Stimulated activated naive CD8-positive, alpha-beta T cell treated with anti-CD3 and anti-CD28 coated beads, Interleukin-15, Interleukin-2, amounts not matched to agents 100 U/mL and 50 U/mL, for 24 hours (primary cell): Measurements from ENCODE around the gene ETNK2.
A peak's percentile ranks its signal among the peaks of the same experiment; 100 is the strongest.
"Not testable (repeated sequence)": the region's sequence is repeated elsewhere in the genome, so short reads cannot be mapped to it uniquely, and the experiment has no call there.

Experiments used
- ATAC-seq: fragments of 150-1000 bp; cut with Tn5 transposase; one replicate; pipeline ENCODE4 v1.10.0; 2021
- DNase-seq: peaks from one replicate; pipeline ENCODE4 v3.0.0; 2021

The ETNK2 gene

GRCh38 chr1:204098683-204099082 is 53.2 kb downstream of the ETNK2 start:
- DNase-seq (no peak), ATAC-seq (no peak)

DNA sequence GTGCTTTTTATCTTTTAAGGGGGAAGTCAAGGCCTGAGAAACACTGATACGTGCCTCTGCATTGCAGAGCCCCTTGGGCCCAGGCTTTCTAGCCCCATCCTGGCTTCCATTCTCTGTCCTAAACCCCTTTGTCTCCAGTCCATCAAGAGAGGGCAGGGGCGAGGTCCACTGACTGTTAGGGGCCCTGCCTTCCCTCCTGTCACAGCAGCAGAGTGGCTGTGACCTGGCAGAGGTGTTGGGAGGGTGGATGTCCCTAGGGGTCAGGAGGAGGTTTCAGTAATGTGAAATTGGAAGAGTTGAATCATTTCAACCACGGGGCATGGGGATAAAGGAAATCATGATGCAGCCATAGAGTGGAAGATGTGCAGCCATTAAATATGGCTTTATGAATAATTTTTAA is 54.9 kb downstream of the ETNK2 start:
- no peak for DNase-seq
- ATAC-seq = peak; percentile 46

DNA sequence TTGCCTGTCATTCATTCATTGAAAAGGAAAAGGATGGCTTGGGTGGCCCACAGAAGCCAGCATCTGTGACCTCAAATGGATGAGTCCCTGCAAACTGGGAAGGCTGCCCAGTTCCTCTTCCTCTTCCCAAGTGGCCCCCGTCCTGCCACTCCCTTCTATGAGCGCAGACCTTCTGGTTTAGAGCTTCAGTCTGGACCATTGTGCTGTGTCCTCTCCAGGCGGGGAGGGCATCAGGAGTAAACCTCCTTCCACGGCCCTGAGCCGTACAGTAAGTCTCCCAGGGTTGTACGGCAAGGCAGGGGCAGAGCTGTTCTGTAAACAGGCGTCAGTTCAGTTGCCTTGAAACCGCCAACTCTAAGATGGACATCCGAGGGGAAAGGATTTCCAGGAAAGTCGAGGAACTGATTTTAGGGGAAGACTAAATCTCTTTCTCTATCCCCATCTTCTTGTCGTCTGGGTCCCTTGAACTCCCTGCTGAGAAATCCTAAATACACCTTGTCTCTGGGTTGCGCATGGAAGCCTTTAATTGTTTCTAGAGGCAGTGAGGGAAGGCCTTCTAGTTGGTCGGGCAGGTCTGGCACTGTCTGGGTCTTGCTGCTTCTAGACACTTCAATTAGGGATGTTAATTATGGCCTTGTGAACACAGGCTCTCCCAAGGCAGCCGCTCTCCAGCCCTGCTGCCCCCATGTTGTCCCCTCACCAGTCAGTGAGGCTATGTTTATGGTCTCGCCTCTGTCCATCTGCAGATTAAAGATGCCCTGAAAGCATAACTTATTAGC is 56.8 kb downstream of the ETNK2 start:
- no peak for DNase-seq

GRCh38 chr1:204094313-204094729 is 57.5 kb downstream of the ETNK2 start:
- ATAC-seq = no peak
- no peak for DNase-seq

More for the DNA sequence above, 56.8 kb downstream of the ETNK2 start:
- no peak for ATAC-seq

DNA sequence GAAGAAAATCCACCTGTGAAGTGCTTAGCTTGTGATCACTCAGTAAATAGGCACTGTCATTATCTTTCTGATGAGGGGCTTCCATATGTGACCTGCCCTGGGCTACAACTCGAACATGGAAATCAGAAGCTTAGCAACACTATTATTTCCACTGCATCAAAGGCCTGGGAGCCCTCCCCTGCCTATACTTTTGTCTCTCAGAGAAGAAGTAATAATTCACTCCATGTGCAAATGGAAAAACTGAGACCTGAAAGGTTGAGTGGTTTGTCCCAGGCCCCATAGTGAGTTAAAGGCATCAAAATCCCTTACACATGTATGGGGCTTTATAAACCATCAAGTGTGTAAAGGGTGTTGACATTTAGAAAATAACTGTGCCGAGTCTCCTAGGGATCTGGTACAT is 58.1 kb downstream of the ETNK2 start:
- no peak for DNase-seq
- ATAC-seq = peak; percentile 45

- ATAC-seq (no peak), DNase-seq (no peak)
These were observed 58.5 kb downstream of the ETNK2 start for GRCh38 chr1:204093421-204093717.

GRCh38 chr1:204092632-204093420 is 59.0 kb downstream of the ETNK2 start:
- no peak for ATAC-seq

GRCh38 chr1:204091787-204092312 is 60.0 kb downstream of the ETNK2 start:
- DNase-seq = no peak
- ATAC-seq = no peak

More at GRCh38 chr1:204092632-204093420, 59.0 kb downstream of the ETNK2 start:
- DNase-seq = no peak

DNA sequence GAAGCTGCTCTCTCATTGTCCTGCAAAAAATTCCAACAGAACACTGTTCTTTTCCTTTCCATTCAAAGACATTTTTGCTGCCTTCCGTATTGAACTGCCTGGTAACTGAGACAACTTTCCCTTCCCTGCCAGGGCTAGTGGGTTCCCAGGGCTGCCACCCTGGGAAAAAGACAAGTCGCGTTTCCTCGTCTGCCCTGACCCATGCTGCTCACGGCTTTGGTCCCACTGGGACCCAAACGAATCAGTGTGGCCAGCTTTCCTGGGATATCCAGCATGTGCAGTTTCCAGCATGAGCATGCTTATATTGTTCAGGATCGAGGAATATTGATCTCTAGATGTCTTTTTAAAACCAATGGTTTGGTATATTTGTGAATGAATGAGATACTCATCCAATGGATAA is 60.8 kb downstream of the ETNK2 start:
- no peak for DNase-seq
- ATAC-seq = no peak

- DNase-seq, ATAC-seq: not testable (repeated sequence)
These were observed 61.7 kb downstream of the ETNK2 start for GRCh38 chr1:204090132-204090531.

GRCh38 chr1:204089044-204089751 is 62.6 kb downstream of the ETNK2 start:
- ATAC-seq (no peak), DNase-seq (no peak)

DNA sequence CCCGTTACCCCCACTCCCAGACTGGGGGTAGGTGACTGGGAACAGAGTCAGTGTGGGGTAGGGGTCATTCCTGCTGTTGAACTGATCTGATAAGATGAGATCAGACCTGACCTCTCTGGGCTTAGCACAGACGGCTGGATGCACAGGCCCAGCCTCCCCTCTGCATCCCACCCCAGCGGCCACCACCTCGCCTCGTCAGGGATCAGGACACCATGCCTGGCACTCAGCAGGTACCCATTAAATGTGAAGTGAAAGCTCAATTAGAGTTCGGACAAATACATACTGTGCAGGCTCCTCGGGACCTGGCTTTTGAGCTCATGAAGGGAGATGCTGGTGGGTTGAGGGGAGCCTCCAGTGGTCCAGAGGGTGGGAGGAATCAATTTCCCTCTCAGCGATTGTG is 63.2 kb downstream of the ETNK2 start:
- DNase-seq = no peak
- no peak for ATAC-seq

DNA sequence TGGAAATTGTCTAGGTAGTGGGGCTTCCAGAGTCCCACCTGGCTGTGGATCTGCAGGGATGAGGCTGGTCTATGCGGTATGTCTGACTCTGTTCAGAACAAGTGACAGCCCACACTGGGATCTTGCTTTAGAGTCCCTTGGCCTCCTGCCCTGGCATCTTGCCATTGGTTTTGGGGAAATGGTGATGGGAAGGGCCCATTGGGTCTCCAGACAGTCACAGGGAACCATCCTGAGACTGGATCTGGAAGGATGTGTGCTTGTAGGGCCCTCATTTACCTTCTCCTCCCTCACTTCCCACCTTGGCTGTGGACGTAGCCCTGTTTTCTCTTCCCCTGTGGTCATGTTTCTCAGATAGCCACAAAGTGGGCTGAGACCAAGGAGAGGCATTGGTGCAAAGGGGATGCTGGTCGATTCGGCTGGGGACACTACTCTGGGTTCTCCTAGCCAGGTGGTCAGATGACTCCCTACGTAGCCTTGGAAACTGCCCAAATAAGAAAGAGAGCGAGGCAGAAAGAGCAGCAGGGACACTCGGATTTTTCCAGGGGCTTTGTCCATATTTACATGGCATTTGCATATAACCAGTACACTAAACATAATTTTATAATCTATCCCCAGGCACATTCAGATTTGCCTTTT is 63.8 kb downstream of the ETNK2 start:
- ATAC-seq (no peak), DNase-seq (no peak)

DNA sequence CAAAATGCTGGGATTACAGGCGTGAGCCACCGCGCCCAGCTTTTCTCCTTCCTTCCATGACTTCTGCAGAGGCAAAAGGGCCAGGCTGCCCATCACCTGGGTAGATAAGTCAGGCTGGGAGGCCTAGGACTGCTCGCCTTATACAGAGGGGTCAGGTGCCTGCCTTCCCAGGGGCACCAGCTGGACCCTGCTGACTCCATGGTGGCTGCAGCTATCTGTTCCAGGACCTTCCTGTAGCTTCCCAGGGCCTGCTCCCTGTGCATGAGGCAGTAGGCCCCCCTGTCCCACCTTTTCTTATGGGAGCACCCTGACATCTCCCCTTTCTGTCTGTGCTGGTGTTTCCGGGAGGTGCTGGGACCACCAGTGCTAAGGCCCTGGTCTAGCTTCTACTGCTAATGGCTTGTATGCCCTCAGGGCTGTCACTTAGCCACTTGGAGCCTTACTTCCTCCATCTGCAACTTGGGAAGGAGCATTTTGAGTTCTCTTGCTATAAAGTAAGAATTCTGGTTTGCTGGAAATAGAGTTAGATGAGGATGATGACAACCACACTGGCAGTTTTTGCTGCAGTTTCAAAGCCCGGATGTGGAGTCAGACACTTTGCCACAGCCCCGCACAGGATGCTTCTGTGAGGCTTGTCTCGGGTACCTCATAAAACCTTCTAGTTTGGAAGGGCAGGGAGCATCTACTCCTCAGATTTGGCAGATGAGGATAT is 64.5 kb downstream of the ETNK2 start:
- no peak for DNase-seq
- ATAC-seq = no peak

GRCh38 chr1:204085876-204086275 is 66.0 kb downstream of the ETNK2 start:
- ATAC-seq = no peak

DNA sequence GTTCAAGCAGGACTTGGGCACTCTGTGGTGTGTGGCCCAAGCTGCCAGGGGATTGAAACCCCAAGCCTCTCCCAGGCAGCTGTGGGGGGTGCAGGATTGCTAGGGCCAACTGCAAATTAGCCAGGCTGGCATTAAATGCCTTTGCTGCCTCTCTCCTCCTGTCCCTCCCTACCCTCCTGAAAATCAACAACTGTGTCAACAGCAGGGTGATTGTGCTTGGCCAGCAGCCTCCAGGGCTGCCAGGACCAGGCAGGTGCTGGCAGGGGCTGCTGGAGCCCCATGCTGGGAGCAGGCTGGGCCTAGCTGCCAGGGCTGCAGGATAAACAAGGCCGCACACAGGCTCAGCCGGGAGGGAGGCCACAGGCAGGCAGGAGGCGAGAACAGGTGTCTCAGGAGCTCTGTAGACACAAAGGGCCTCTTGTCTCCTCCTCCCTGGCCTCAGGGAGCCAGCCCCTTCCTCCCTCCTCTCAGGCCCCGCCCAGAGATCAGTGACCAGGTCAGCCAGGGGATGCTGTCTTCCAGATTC is 67.5 kb downstream of the ETNK2 start:
- DNase-seq = no peak
- ATAC-seq = no peak

More at GRCh38 chr1:204085876-204086275, 66.0 kb downstream of the ETNK2 start:
- DNase-seq = no peak

DNA sequence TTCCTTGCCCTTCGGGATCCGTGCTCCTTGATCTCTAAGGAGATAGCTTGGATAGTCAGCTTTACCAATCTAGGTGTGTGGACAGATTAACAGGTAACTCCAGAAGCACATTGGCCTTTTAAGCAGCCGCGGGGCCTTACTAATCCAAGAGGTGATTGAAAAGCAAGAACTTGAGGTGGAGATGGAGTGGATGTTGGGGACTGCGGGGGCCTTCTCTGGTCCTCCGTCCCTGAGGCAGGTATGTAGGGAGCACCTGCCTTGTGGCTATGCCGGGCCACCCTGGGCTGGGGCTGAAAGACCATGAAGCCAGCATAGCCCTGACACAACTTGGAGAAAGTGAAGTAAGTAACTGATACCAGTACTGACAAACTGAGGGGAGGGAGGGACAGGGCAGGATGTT is 68.4 kb downstream of the ETNK2 start:
- ATAC-seq (no peak), DNase-seq (no peak)

- no peak for DNase-seq
These were observed 69.9 kb downstream of the ETNK2 start for GRCh38 chr1:204081791-204082513.

GRCh38 chr1:204081164-204081790 is 70.6 kb downstream of the ETNK2 start:
- ATAC-seq (no peak), DNase-seq (no peak)

More at GRCh38 chr1:204081791-204082513, 69.9 kb downstream of the ETNK2 start:
- ATAC-seq = no peak
